Measurements from ENCODE around the gene NR4A1.

NR4A1 gene

DNA sequence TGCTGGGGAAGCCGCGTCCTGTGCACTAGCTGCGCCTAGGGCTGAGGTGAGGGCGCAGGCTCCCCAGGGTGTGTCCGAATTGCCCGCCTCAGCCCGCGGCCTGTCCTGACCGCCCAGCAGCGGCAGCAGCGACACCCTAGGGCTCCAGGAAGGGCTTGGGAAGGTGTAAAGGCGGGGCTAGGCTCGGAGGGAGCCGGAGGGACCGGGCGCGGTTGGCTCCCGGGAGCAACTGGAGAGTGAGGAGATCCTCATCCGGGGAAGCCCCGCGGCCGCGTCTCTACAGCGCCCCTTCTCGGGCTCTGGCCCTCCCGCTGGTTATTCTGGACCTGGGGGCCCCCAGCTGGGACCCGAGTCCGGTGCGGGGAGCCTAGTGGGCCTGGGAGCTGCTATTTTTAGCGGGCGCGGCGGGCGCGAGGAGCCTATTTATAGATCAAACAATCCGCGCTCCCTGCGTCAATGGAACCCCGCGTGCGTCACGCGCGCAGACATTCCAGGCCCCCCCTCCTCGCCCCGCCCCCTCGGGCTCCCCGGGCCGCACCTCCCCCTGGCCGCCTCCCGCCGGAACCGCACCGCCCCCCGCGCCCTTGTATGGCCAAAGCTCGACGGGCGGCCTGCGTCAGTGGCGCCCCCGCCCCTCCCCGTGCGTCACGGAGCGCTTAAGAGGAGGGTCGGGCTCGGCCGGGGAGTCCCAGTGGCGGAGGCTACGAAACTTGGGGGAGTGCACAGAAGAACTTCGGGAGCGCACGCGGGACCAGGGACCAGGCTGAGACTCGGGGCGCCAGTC, at the start of gene NR4A1:
Gene NR4A1 (plus strand): TSS at position 685 of the 784 bp plus-strand sequence. CDS start 2,887 bp downstream, outside the sequence.
- TF ChIP-seq, protein P1, sequence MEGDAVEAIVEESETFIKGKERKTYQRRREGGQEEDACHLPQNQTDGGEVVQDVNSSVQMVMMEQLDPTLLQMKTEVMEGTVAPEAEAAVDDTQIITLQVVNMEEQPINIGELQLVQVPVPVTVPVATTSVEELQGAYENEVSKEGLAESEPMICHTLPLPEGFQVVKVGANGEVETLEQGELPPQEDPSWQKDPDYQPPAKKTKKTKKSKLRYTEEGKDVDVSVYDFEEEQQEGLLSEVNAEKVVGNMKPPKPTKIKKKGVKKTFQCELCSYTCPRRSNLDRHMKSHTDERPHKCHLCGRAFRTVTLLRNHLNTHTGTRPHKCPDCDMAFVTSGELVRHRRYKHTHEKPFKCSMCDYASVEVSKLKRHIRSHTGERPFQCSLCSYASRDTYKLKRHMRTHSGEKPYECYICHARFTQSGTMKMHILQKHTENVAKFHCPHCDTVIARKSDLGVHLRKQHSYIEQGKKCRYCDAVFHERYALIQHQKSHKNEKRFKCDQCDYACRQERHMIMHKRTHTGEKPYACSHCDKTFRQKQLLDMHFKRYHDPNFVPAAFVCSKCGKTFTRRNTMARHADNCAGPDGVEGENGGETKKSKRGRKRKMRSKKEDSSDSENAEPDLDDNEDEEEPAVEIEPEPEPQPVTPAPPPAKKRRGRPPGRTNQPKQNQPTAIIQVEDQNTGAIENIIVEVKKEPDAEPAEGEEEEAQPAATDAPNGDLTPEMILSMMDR (IDR thresholded peaks at IDR 0.05; ENCODE audit: insufficient read depth, low read depth, low read length, missing control alignments) = peak; percentile 1
- DNase-seq (ENCODE audit: low read depth) = peak; percentile 89
- H3K4me3 ChIP-seq (ENCODE audit: low read length) = peak within 1 kb of the TSS; percentile 48

DNA sequence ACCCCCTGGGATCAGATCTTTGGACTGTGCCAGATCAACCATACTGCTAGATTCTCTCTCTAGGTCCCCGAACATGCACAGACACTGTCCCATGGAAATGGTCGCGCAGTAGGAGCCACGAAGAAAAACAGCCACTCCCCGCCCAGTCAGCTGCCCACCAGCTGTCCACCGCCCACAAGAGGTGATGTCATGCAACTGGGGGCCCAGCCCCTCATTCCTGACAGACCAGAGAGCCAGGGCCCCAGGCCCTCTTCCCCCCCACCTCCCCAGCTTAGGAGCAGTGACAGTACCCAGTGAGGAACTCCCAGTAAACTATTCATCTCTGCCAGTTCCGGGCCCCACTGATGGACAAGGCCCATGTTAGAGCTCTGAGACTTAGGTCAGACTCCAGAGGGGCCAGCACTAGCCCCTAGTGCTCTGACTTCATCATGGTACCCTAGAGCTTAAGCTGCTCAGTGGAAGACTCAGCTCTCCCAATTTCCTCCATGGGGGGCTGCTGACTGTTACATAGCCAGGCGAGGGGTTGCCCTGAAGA, 48.2 kb upstream of the NR4A1 start:
- no peak overlapping the region for H3K4me3 ChIP-seq (ENCODE audit: low read length)
- no peak for DNase-seq (ENCODE audit: low read depth)
- TF ChIP-seq, protein P1 (IDR thresholded peaks at IDR 0.05; ENCODE audit: insufficient read depth, low read depth, low read length, missing control alignments) = no peak

DNA sequence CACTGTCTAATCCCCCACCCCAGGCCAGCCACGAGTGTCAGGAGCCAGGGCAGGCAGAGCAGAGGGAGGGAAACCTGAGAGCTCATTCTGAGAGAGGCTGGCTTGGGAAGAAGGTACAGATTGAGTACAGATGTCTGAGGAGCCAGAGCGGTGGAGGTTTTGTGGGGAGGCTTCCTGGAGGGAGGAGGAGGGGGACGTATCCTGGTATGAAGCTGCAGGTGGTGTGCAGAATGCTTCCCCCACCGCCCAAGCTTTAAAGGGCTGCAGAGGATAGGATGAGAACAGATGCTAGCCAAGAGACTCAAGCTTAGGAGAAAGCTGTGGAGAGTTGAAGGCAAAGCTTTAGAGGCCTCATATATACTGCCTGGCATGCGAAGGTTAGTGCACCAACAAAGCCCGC, 47.7 kb upstream of the NR4A1 start:
- no peak for DNase-seq (ENCODE audit: low read depth)
- TF ChIP-seq, protein P1 (IDR thresholded peaks at IDR 0.05; ENCODE audit: insufficient read depth, low read depth, low read length, missing control alignments) = no peak
- H3K4me3 ChIP-seq (ENCODE audit: low read length) = no peak overlapping the region

DNA sequence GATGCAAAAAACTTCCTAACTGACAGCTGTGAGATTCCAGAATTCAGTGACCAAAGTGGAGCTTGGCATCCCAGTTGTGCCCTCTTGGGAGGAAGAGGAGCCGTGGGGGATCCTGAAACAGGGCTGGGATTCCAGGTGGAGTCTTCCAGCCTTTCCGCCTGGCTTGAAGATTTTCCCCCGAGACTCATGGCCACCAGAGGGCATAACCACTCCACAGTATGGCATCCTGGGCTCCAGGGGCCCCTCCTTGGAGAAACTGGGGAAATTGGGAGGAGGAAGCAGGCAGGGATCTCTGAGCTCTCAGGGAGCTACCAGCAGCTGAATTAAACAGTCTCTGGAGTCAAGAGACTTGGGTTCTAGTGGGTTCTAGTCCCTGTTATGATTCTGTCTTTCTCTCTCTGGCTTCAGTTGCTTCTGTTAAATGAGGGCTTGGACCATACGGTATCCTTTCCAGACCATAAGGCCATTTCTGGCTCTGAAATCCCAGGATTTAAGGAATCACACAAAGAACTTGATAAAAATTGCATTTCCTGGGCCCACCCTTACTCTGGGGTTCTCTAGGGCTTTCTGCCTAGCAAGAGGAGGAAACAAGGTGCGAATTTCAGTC, 47.1 kb upstream of the NR4A1 start:
- DNase-seq (ENCODE audit: low read depth) = peak; percentile 63
- TF ChIP-seq, protein P1 (IDR thresholded peaks at IDR 0.05; ENCODE audit: insufficient read depth, low read depth, low read length, missing control alignments) = peak; percentile 80
- no peak overlapping the region for H3K4me3 ChIP-seq (ENCODE audit: low read length)

DNA sequence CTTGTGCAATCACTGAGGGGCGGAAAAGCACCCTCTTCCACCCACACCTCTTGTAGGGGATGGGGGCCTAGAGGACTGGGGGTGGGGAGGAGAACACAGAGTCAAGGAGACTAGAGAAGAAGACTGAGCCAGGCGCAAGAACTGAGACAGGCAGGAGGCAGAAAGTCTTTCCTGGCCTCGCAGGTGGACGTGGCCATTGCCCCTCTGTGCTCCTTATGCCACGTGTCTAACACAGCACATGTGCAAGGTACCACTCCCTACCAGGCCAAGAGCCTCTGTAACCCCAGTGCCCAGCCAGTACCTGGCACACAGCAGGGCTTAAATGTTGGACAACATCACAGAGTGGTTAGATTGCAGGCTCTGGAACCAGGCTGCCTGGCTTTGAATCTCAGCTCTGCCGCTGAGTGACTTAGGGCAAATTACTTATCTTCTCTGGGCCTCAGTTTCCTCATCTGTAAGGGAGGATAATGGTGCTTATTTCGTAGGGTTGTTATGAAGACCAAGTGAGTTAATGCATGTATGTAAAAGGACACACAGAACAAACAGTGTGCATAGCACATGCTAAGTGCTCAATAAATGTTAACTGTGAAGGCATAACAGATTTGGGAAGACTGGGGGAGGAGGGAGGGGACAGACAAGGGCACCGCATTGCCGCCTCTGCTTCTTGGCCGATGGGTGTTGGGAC, 45.9 kb upstream of the NR4A1 start:
- no peak for DNase-seq (ENCODE audit: low read depth)
- H3K4me3 ChIP-seq (ENCODE audit: low read length) = no peak overlapping the region
- TF ChIP-seq, protein P1 (IDR thresholded peaks at IDR 0.05; ENCODE audit: insufficient read depth, low read depth, low read length, missing control alignments) = no peak

DNA sequence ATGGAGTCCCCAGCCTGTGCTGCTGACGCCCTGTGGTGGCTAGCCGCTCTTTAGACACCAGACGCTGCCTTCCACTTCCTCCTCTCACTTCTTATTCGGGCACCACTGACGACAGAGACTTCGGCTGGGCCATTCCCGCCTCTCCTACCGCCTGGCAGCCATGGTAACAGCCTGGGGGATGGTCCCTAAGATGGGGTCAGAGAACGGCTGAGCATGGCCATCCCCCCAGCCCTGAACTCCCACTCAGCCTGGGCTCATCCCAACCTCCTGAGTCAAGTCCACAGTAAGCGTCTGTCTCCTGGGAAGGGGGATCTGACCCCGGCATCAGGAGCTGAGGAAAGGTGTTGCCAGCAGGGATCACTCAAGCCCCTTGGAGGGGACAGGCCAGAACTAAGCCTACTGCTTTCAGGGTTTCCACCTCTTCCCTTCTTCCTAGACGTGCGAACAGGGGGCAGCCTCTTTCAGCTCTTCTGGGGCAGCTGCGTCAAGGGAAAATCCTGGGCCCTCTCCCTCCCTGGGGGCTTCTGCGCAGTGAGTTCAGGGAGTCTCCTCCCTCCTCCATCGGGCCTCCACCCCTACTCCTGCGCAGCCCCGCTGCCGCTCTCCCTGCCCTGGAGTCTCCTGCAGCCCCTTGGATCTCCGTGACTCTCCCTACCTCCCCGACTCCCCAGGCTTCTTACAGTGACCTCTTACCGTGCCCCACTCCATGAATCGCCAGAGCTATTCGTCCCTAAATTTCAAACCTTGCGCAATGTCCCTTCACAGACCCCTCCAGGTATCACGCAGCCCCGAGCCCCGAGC, 45.1 kb upstream of the NR4A1 start:
- DNase-seq (ENCODE audit: low read depth) = no peak
- no peak overlapping the region for H3K4me3 ChIP-seq (ENCODE audit: low read length)
- TF ChIP-seq, protein P1 (IDR thresholded peaks at IDR 0.05; ENCODE audit: insufficient read depth, low read depth, low read length, missing control alignments) = no peak
